Activated T-cell treated with anti-CD3 and anti-CD28 coated beads, Interleukin-2, amount 50 U/mL, for 72 hours (primary cell): Measurements from ENCODE around the gene TPSAB1. TPM values are rescaled to one million over a fixed set of nuclear protein-coding genes. Genes with fewer than 3 reads are reported as not detected.
A peak's percentile ranks its signal among the peaks of the same experiment; 100 is the strongest.
"Not testable (repeated sequence)": the region's sequence is repeated elsewhere in the genome, so short reads cannot be mapped to it uniquely, and the experiment has no call there.

Experiments used
- ATAC-seq, 2 donors: fragments of 150-1000 bp; cut with Tn5 transposase; replicated peaks in 1 of 2; 2 replicates each; pipeline ENCODE4 v1.10.0; 2021; ENCODE audit warnings: moderate library complexity in 2 of 2, mild to moderate bottlenecking in 1 of 2
- DNase-seq, 2 donors: peaks; one replicate each; pipeline ENCODE4 v3.0.0; 2021 to 2022; ENCODE audit warnings: mixed read lengths in 1 of 2
- H3K27ac Mint-ChIP-seq: one replicate; pipeline ENCODE4 v1.8.0; 2022; ENCODE audit warnings: mild to moderate bottlenecking, moderate library complexity, mixed read lengths
- H3K27me3 Mint-ChIP-seq: one replicate; pipeline ENCODE4 v1.8.0; 2022; ENCODE audit warnings: low read depth, mixed read lengths
- H3K36me3 Mint-ChIP-seq, 2 donors: one replicate each; pipeline ENCODE4 v1.8.0; 2022; ENCODE audit warnings: mixed read lengths in 2 of 2, mild to moderate bottlenecking in 1 of 2; ENCODE audit not compliant: insufficient read depth in 2 of 2
- H3K4me1 Mint-ChIP-seq: one replicate; pipeline ENCODE4 v1.8.0; 2022; ENCODE audit warnings: low read depth, mixed read lengths
- H3K4me3 Mint-ChIP-seq, 2 donors: one replicate each; pipeline ENCODE4 v1.8.0; 2022; ENCODE audit warnings: mild to moderate bottlenecking in 2 of 2, mixed read lengths in 2 of 2, moderate library complexity in 2 of 2
- H3K9me3 Mint-ChIP-seq, 2 donors: one replicate each; pipeline ENCODE4 v1.8.0; 2022; ENCODE audit warnings: mixed read lengths in 2 of 2
- total RNA-seq, 2 donors: library from RNA; stranded (reverse); gene quantifications; one replicate each; pipeline ENCODE4 v1.2.3, GENCODE V29; 2022

TPSAB1 gene
- total RNA-seq, result under 1 TPM in 1 of 2 donors, not detected in 1; 0.28 TPM

- not testable (repeated sequence) for H3K27ac Mint-ChIP-seq, H3K9me3 Mint-ChIP-seq
These were observed at the start of gene TPSAB1 for GRCh38 chr16:1240436-1240835. TPSAB1 (plus strand) TSS chr16:1240705; CDS start chr16:1240939, 234 bp downstream.

DNA sequence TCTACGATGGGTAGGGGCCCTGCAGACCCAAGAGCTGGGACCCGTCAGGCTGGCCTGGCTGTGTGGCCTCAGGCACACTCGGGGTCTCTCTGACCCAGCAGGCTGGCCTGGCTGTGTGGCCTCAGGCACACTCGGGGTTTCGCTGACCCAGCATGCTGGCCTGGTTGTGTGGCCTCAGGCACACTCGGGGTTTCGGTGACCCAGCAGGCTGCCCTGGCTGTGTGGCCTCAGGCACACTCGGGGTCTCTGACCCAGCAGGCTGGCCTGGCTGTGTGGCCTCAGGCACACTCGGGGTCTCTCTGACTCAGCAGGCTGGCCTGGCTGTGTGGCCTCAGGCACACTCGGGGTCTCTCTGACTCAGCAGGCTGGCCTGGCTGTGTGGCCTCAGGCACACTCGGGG, 49.7 kb upstream of the TPSAB1 start:
- H3K27ac Mint-ChIP-seq, H3K4me3 Mint-ChIP-seq, H3K27me3 Mint-ChIP-seq, H3K9me3 Mint-ChIP-seq, DNase-seq, ATAC-seq, H3K36me3 Mint-ChIP-seq, H3K4me1 Mint-ChIP-seq: not testable (repeated sequence)

More at GRCh38 chr16:1240436-1240835, at the start of gene TPSAB1:
- not testable (repeated sequence) for H3K27me3 Mint-ChIP-seq, ATAC-seq, DNase-seq, H3K4me3 Mint-ChIP-seq, H3K36me3 Mint-ChIP-seq, H3K4me1 Mint-ChIP-seq

- Mint-ChIP-seq H3K27ac (no peak overlapping the region), H3K4me1 (no peaks in the 10 kb centered on the region), H3K36me3 (no peaks in the 10 kb centered on the region), H3K27me3 (no peaks in the 10 kb centered on the region), H3K4me3 (no peak overlapping the region), H3K9me3 (no peaks in the 10 kb centered on the region)
- ATAC-seq (no peak), DNase-seq (no peak)
These were observed 48.0 kb upstream of the TPSAB1 start for GRCh38 chr16:1192384-1193073.

GRCh38 chr16:1193143-1193824, 47.2 kb upstream of the TPSAB1 start:
- Mint-ChIP-seq H3K4me3 (no peak overlapping the region), H3K9me3 (no peaks in the 10 kb centered on the region), H3K27me3 (no peaks in the 10 kb centered on the region), H3K27ac (no peak overlapping the region), H3K4me1 (no peaks in the 10 kb centered on the region), H3K36me3 (no peaks in the 10 kb centered on the region)
- DNase-seq (no peak), ATAC-seq (no peak)

DNA sequence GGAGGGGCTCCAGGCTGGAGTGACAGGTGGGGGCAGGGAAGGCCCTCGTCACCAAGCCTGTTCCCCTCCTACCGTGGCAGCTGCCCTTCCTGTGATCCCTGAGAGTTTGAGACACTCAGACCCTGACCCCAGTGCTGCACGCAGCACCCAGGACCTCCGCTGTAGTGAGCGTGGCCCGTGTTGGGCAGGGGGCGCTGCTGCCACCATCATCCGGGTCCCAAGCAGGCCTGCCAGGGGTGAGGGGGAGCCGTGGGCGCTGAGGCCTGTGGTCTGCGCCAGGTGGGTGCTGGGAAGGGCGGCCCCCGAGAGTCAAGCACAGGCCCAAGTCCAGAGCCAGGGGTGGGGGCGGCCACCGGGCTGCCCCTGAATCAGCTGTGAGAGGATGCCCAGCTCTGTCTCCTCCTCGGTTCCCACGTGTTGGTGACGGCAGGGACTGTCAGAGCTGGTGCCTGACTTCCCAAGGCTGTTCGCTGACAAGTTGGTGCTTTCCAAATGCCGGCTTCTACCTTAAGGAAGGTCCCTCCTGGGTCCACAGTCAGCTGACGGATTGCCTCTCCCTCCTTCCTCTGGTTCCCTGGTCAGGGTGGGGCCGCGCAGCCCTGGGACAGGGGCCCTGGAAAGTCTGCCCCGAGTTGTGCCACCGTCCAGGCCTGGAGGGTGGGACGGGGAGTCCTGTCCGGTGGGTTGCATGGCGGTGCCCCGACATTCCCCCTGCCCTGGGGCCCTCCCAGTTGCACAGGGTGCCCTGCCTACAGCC, 46.5 kb upstream of the TPSAB1 start:
- Mint-ChIP-seq H3K36me3 (no peaks in the 10 kb centered on the region), H3K4me1 (no peaks in the 10 kb centered on the region), H3K27me3 (no peaks in the 10 kb centered on the region), H3K27ac (no peak overlapping the region), H3K4me3 (no peak overlapping the region), H3K9me3 (no peaks in the 10 kb centered on the region)
- ATAC-seq (no peak), DNase-seq (no peak)

DNA sequence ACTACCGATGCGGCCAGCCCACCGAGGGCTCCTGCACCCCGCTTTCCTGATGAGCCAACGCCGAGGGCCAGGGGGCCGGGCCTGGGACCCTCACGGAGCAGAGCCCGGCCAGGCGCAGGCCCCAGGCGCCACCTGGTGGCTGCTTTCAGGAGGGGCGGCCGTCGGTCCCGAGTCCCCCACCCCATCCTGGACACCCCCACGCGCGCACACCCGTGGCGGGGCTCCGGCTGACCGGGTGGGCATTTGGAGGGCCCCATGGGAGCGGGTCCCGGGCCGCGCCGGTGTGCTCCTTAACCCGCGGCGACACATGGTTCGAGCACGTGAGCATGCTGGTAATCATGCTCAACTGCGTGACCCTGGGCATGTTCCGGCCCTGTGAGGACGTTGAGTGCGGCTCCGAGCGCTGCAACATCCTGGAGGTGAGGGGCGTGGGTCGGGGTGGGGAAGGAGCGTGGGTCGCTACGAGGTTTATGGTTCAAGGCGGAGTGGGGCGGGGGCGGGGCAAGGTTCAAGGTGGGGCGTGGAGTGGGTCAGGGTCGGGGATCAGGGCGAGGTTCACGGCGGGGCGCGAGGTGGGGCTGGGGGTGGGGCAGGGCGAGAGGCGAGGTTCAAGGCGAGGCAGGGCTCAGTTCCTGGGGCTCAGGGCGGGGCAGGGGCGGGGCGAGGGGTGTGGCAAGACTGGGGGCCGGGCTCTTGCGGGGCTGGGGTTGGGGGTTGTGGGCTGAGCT, 45.7 kb upstream of the TPSAB1 start:
- H3K4me3 Mint-ChIP-seq, result no peak overlapping the region
- H3K27ac Mint-ChIP-seq, result no peak overlapping the region
- no peaks in the 10 kb centered on the region for H3K36me3 Mint-ChIP-seq
- peak in 1 of 2 donors; percentile 53 for ATAC-seq
- H3K27me3 Mint-ChIP-seq, result no peaks in the 10 kb centered on the region
- no peaks in the 10 kb centered on the region for H3K4me1 Mint-ChIP-seq
- peaks cover 0 to 2% of the 10 kb centered on the region in 2 donors for H3K9me3 Mint-ChIP-seq
- peak; percentile 33 to 34 for DNase-seq

DNA sequence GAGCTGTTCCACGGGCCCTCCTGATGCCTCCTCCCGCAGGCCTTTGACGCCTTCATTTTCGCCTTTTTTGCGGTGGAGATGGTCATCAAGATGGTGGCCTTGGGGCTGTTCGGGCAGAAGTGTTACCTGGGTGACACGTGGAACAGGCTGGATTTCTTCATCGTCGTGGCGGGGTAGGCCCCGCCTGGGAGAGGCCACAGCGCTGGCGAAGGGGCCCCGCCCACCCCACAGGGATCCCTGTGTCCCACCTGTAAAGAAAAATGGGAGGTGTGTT, 45.2 kb upstream of the TPSAB1 start:
- ATAC-seq (no peak), DNase-seq (no peak)
- peaks cover 0 to 2% of the 10 kb centered on the region in 2 donors for H3K9me3 Mint-ChIP-seq
- H3K4me1 Mint-ChIP-seq, result no peaks in the 10 kb centered on the region
- no peaks in the 10 kb centered on the region for H3K27me3 Mint-ChIP-seq
- no peak overlapping the region for H3K27ac Mint-ChIP-seq
- H3K4me3 Mint-ChIP-seq, result no peak overlapping the region
- H3K36me3 Mint-ChIP-seq, result no peaks in the 10 kb centered on the region

DNA sequence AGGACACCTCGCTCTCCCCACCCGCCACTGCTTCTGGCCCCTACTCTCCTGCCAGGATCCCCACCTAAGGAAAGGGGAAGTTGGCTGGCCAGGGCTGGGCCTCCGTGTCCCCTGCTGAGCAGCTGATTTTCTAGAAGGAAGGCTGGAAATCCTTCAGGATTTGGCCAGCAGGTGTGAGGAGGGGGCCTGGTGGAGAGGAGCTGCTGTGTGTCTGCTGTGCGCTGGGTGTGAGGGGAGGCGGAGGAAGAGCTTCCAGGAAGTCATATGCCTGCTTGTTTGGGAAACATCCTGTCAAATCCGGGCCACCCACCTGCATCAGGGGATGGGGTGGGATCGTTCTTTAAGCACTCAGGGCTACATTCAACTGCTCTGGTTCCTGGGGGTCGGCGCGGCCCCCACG, 44.0 kb upstream of the TPSAB1 start:
- no peak for ATAC-seq
- H3K4me3 Mint-ChIP-seq, result no peak overlapping the region
- H3K9me3 Mint-ChIP-seq, result peaks cover 0 to 2% of the 10 kb centered on the region in 2 donors
- no peak overlapping the region for H3K27ac Mint-ChIP-seq
- H3K4me1 Mint-ChIP-seq, result no peaks in the 10 kb centered on the region
- no peak for DNase-seq
- no peaks in the 10 kb centered on the region for H3K36me3 Mint-ChIP-seq
- no peaks in the 10 kb centered on the region for H3K27me3 Mint-ChIP-seq

GRCh38 chr16:1197237-1197866, 43.2 kb upstream of the TPSAB1 start:
- no peaks in the 10 kb centered on the region for H3K4me1 Mint-ChIP-seq
- H3K27ac Mint-ChIP-seq, result no peak overlapping the region
- no peaks in the 10 kb centered on the region for H3K27me3 Mint-ChIP-seq
- ATAC-seq (no peak), DNase-seq (no peak)
- peaks cover 0 to 2% of the 10 kb centered on the region in 2 donors for H3K9me3 Mint-ChIP-seq
- H3K36me3 Mint-ChIP-seq, result no peaks in the 10 kb centered on the region
- no peak overlapping the region for H3K4me3 Mint-ChIP-seq

- Mint-ChIP-seq H3K9me3 (peaks cover 0 to 2% of the 10 kb centered on the region in 2 donors), H3K36me3 (no peaks in the 10 kb centered on the region), H3K27ac (no peak overlapping the region), H3K4me1 (no peaks in the 10 kb centered on the region), H3K4me3 (no peak overlapping the region), H3K27me3 (no peaks in the 10 kb centered on the region)
- no peak for ATAC-seq
- no peak for DNase-seq
These were observed 42.3 kb upstream of the TPSAB1 start for GRCh38 chr16:1198194-1198593.

GRCh38 chr16:1198671-1199346, 41.7 kb upstream of the TPSAB1 start:
- not testable (repeated sequence) for H3K27me3 Mint-ChIP-seq, ATAC-seq, H3K4me3 Mint-ChIP-seq, H3K36me3 Mint-ChIP-seq, H3K4me1 Mint-ChIP-seq, H3K9me3 Mint-ChIP-seq, H3K27ac Mint-ChIP-seq
- DNase-seq, result peak in 1 of 2 donors; percentile 9

GRCh38 chr16:1199347-1200013, 41.0 kb upstream of the TPSAB1 start:
- peaks cover 0 to 2% of the 10 kb centered on the region in 2 donors for H3K9me3 Mint-ChIP-seq
- ATAC-seq, result peak in 1 of 2 donors; percentile 32
- H3K27me3 Mint-ChIP-seq, result no peaks in the 10 kb centered on the region
- no peaks in the 10 kb centered on the region for H3K4me1 Mint-ChIP-seq
- no peaks in the 10 kb centered on the region for H3K36me3 Mint-ChIP-seq
- no peak overlapping the region for H3K27ac Mint-ChIP-seq
- H3K4me3 Mint-ChIP-seq, result no peak overlapping the region
- DNase-seq, result peak in 1 of 2 donors; percentile 8
